GM19238 (cell line): ENCODE results near the gene EPN2.
"Not testable (repeated sequence)": the region's sequence is repeated elsewhere in the genome, so short reads cannot be mapped to it uniquely, and the experiment has no call there.

Source experiments
- DNase-seq: peaks from one replicate; pipeline ENCODE4 v3.0.0; 2011; ENCODE audit warnings: low spot score; ENCODE audit not compliant: insufficient read length

Gene EPN2

GRCh38 chr17:19343671-19344151 lies 106.5 kb downstream of the EPN2 start:
- no peak for DNase-seq

- DNase-seq: no peak
Observed at GRCh38 chr17:19344311-19345066, 107.3 kb downstream of the EPN2 start.

GRCh38 chr17:19345067-19345460 lies 107.9 kb downstream of the EPN2 start:
- no peak for DNase-seq

- DNase-seq: no peak
Observed at GRCh38 chr17:19345486-19346350, 108.6 kb downstream of the EPN2 start.

- no peak for DNase-seq
Observed at GRCh38 chr17:19346351-19347255, 109.4 kb downstream of the EPN2 start.

GRCh38 chr17:19347323-19348080 lies 110.3 kb downstream of the EPN2 start:
- DNase-seq: no peak

- DNase-seq: no peak
Observed at GRCh38 chr17:19348081-19348650, 111.0 kb downstream of the EPN2 start.

- DNase-seq: no peak
Observed at GRCh38 chr17:19348806-19349205, 111.6 kb downstream of the EPN2 start.

GRCh38 chr17:19353401-19353800 lies 116.2 kb downstream of the EPN2 start:
- not testable (repeated sequence) for DNase-seq

- no peak for DNase-seq
Observed at GRCh38 chr17:19354748-19355147, 117.6 kb downstream of the EPN2 start.

- no peak for DNase-seq
Observed at GRCh38 chr17:19357351-19357750, 120.2 kb downstream of the EPN2 start.

- DNase-seq: no peak
Observed at GRCh38 chr17:19357761-19358160, 120.6 kb downstream of the EPN2 start.

- no peak for DNase-seq
Observed at GRCh38 chr17:19359151-19359550, 122.0 kb downstream of the EPN2 start.

GRCh38 chr17:19359856-19360255 lies 122.7 kb downstream of the EPN2 start:
- no peak for DNase-seq

- no peak for DNase-seq
Observed at GRCh38 chr17:19360772-19361171, 123.6 kb downstream of the EPN2 start.

- DNase-seq: no peak
Observed at GRCh38 chr17:19361326-19361725, 124.2 kb downstream of the EPN2 start.

GRCh38 chr17:19361944-19362276 lies 124.7 kb downstream of the EPN2 start:
- no peak for DNase-seq

- peak; percentile 92 for DNase-seq
Observed at GRCh38 chr17:19362277-19363113, 125.3 kb downstream of the EPN2 start, which contains the start of gene B9D1. Gene B9D1 (minus strand): TSS chr17:19362723. CDS start chr17:19362569, 154 bp downstream.

GRCh38 chr17:19363114-19363438 lies 125.9 kb downstream of the EPN2 start:
- DNase-seq: no peak
